Nephron progenitor cell (in vitro differentiated cells): ENCODE results near the gene CTDP1.

Experiments used
- DNase-seq: peaks from one replicate; pipeline ENCODE4 v3.0.0; 2021
- H3K27ac Mint-ChIP-seq: 2 replicates; pipeline ENCODE4 v1.8.0; 2021; ENCODE audit warnings: mild to moderate bottlenecking, moderate library complexity, mixed read lengths
- H3K27me3 Mint-ChIP-seq: 2 replicates; pipeline ENCODE4 v1.8.0; 2021; ENCODE audit warnings: mild to moderate bottlenecking, low read depth, mixed read lengths; ENCODE audit not compliant: poor library complexity
- H3K36me3 Mint-ChIP-seq: 2 replicates; pipeline ENCODE4 v1.8.0; 2021; ENCODE audit warnings: low read depth, mixed read lengths
- H3K4me1 Mint-ChIP-seq: 2 replicates; pipeline ENCODE4 v1.8.0; 2021; ENCODE audit warnings: mixed read lengths
- H3K4me3 Mint-ChIP-seq: 2 replicates; pipeline ENCODE4 v1.8.0; 2021; ENCODE audit warnings: mild to moderate bottlenecking, moderate library complexity, mixed read lengths
- H3K9me3 Mint-ChIP-seq: 2 replicates; pipeline ENCODE4 v1.8.0; 2021; ENCODE audit warnings: mild to moderate bottlenecking, moderate library complexity, mixed read lengths
- TF ChIP-seq, protein P1 (sequence below): fragments of 200-600 bp; sonication (generic); IDR thresholded peaks from 2 replicates; pipeline ENCODE4 v1.5.0; 2021; ENCODE audit warnings: antibody characterized with exemption

The CTDP1 gene

DNA sequence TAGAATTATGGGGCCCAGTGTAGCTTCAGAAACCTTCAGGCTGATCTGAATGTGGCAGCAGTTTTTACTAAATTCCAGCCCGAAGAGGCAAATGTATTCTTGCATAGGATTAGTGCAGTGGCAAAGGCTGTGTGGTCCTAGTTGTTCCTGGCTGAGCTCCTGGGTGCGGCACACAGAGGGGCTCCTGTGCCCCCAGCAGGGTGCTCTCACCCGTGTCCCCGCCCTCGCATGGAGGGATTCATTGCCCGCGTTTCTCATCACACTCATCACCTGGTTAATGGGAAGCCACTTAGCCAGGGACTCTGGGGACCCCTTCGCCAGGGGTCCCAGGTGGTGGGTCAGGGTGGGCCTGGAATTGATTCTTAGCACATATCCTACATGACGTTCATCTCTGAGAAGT, 122.0 kb downstream of the CTDP1 start:
- Mint-ChIP-seq H3K4me1 (peaks cover 26% of the 10 kb centered on the region), H3K36me3 (no peaks in the 10 kb centered on the region), H3K4me3 (no peak overlapping the region), H3K9me3 (no peaks in the 10 kb centered on the region), H3K27ac (no peak overlapping the region), H3K27me3 (peaks cover 50% of the 10 kb centered on the region)
- DNase-seq, result no peak
- TF ChIP-seq, protein P1, sequence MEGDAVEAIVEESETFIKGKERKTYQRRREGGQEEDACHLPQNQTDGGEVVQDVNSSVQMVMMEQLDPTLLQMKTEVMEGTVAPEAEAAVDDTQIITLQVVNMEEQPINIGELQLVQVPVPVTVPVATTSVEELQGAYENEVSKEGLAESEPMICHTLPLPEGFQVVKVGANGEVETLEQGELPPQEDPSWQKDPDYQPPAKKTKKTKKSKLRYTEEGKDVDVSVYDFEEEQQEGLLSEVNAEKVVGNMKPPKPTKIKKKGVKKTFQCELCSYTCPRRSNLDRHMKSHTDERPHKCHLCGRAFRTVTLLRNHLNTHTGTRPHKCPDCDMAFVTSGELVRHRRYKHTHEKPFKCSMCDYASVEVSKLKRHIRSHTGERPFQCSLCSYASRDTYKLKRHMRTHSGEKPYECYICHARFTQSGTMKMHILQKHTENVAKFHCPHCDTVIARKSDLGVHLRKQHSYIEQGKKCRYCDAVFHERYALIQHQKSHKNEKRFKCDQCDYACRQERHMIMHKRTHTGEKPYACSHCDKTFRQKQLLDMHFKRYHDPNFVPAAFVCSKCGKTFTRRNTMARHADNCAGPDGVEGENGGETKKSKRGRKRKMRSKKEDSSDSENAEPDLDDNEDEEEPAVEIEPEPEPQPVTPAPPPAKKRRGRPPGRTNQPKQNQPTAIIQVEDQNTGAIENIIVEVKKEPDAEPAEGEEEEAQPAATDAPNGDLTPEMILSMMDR, result no peak

DNA sequence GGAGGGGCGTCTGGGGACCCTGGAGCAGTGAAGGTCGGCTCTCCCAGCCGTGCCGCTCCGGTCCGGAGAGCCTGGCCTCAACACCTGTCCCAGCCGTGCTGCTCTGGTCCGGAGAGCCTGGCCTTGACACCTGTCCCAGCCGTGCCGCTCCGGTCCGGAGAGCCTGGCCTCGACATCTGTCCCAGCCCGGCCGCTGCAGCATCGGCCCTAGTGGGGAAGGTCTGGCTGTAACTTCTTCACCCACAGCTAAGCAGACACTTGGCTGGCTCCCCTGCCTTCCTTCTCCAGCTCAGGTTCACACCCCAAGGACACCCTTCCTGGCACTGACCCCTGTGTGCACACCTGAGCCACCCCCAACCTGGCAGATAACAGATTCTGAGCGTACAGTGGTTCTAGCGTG, 122.7 kb downstream of the CTDP1 start:
- H3K27me3 Mint-ChIP-seq, result peaks cover 43% of the 10 kb centered on the region
- TF ChIP-seq, protein P1, result no peak
- H3K36me3 Mint-ChIP-seq, result no peaks in the 10 kb centered on the region
- H3K9me3 Mint-ChIP-seq, result no peaks in the 10 kb centered on the region
- H3K4me3 Mint-ChIP-seq, result no peak overlapping the region
- no peak overlapping the region for H3K27ac Mint-ChIP-seq
- DNase-seq, result no peak
- H3K4me1 Mint-ChIP-seq, result peaks cover 25% of the 10 kb centered on the region

DNA sequence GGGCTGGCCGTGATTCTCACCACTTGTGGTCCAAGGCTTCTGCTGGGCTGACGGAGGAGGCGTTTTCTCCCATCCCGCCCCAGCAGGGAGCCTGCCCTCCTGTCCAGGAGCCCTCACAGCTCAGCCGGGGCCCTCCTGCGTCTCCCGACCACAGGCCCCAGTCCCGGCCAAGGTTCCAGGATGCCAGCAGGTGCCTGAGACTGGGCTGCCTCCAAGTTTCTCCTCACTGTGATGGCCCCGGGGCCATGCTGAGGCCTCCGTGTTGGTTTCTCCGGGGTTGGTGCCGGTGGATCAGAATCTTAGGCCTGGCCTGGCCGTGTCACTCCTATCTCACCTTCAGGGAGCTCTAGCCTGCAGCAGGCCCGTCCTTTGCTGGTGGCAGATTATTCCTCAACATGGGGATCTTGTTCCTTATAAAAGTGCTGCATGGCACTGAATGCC, 124.0 kb downstream of the CTDP1 start:
- DNase-seq, result no peak
- H3K4me3 Mint-ChIP-seq, result no peak overlapping the region
- H3K27me3 Mint-ChIP-seq, result peaks cover 40% of the 10 kb centered on the region
- H3K4me1 Mint-ChIP-seq, result peaks cover 22% of the 10 kb centered on the region
- H3K9me3 Mint-ChIP-seq, result no peaks in the 10 kb centered on the region
- H3K27ac Mint-ChIP-seq, result no peak overlapping the region
- H3K36me3 Mint-ChIP-seq, result no peaks in the 10 kb centered on the region
- TF ChIP-seq, protein P1, result no peak
